DMS53 treated with DMSO at 0.1 percent for 48 hours (cell line): ENCODE measurements around the gene COIL.

Source experiments
- DNase-seq: peaks from one replicate; lab custom pipeline; 2025; ENCODE audit not compliant: unreplicated experiment; lab: John Stamatoyannopoulos, UW

The COIL gene

DNA sequence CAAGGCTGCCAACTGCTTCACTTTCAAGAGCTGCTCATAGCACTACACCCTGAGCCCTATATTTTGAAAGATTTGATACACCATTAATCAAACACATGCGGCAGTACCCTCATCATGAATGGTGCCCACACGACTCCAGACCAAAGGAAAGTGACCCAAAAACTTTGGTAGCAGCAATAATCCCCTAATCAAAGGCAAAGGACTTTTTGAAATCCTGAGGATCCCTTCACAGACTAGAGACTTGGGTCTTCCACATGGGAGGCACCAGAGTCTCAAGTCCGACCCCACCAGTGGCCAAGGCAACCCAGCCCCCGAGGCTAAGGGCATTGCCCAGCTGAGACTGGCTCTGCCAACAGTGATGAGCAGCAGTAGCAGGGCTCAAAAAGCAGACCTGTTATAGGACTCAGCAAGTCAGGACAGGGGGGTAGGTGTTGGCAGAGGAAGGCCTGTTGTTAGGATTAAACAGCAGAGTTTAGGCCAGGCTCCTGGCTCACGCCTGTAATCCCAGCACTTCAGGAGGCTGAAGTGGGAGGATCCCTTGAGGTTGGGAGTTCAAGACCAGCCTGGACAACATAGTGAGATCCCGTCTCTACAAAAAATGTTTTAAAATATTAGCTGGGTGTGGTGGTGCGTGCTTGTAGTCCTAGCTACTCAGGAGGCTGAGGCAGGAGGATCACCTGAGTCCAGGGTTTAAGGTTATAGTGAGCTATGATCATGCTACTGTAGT is 50.2 kb downstream of the COIL start:
- DNase-seq: no peak

DNA sequence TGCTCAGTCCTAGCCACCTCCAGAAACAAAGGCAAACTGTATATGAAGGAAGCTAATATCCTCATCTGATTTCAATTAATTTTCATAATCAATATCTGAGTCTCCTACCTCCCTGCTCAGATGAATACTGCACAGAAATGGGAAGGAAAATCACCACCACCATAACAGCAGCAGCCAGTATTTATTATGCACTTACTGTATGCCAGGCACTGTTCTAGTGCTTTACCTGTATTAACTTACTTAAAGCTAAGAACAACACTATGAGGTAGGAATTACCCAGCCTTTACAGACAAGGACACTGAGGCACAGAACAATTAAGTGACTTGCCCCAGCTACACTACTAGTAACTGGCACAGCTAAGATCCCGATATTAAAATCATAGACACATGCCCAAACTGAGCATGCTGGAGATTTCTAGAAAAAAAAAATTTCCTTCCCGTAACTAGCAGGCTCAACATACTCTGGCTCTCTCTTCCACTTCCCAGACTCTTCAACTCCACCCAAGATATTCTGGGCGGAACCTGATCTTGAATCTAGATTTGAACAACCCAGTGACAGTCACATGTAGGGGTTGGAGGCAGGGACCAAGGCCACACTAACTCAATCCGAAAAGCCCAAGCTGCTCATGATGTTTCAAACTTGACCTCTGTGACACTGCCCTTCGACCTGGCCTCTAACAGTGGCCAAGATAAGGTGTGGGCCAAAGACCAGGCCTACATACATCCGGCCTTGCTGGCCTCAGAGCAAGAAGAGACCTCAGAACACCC is 50.9 kb downstream of the COIL start:
- no peak for DNase-seq

DNA sequence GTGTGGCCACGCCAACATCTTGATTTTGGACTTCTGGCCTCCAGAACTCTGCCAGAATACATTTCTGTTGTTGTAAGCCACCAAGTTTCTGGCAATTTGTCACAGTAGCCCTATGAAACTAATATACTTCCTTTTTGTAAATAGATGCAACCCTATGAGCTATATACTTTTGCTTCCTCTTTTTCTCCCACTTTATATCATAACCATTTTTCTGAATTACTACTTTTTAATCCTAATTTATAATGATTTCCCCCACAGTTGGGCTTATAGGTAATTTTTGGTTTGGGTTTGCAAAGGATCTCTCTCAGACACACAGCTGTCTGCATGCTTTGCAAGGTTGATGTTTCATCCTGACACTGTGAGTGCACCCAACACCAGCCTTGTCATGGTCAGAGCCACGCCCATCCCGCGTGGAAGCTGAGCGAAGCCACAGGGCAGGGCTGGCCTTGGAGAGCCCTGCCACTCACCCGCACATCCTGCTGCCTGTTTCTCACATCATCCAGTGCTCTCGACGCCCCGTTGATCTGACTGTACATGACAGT is 52.8 kb downstream of the COIL start:
- DNase-seq: no peak

DNA sequence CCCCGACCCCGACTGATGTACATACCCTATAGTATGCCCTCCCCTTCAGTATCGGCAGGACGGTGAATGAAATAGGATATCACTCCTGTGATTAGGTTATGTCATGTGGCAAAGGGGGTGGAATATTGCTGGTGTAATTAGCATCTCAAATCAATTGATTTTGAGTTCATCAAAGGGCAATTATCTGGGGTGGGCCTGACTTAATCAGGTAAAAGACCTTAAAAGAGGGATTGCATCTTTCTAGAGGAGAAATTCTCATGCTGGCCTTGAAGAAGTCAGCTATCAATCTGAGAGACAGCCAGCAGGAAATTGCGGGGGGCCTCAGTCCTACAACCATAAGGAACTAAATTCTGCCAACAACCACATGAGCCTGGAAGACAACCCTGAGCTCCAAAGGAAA is 57.3 kb downstream of the COIL start:
- DNase-seq: no peak

DNA sequence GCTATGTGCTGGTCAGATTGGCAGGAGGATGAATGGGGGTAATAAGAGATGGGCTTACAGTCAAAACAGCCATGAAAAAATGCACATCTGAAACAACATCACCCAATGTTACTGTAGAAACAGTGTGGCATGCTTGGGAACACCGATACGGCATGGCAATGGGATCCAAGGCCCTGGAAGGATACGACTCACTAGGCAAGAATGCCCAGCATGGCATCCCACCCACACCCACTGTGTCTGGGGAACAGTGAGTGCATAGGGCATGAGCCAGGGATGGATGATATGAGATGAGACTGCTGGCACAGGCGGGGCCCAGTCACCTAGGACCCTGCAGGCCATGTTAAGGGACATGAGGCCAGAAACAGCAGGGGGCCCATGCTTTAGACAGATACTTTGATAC is 58.5 kb downstream of the COIL start:
- no peak for DNase-seq

DNA sequence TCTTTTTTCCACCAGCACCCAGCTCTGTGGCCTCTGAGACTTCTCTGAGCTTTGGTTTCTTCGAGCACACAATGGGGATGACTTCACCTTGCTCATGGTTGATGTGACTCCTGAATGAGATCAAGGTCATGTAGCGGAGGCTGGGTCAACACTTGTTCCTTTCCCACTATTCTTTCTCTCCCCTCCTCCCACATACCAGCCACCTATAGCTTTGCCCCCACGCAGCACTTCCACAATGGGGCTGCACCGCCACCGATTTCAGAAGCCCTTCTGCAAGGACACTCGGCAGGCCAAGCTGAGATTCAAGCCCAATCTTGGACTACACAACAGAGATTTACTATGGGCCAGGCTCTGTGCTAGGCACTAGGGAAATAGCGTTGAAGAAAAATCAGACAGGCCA is 61.4 kb downstream of the COIL start:
- no peak for DNase-seq

DNA sequence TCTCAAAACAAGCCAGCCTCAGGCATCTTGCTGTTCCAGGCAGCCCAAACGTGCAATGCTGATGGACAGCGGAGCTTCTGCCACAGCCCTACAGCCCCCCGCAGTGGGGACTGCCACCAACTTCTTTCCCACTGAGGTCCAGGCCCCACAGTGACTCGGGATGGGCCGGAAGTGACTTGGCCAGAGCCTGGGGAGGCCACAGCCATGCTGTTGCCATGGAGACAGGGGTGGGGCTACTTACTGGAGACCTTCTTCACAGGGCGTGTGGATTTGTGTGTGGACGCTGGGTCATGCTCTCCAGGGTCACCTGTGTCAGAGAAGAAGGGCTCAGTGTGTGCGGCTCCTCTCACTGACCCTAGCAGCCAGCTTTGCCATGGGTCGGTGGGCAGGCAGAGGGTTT is 62.0 kb downstream of the COIL start:
- no peak for DNase-seq

DNA sequence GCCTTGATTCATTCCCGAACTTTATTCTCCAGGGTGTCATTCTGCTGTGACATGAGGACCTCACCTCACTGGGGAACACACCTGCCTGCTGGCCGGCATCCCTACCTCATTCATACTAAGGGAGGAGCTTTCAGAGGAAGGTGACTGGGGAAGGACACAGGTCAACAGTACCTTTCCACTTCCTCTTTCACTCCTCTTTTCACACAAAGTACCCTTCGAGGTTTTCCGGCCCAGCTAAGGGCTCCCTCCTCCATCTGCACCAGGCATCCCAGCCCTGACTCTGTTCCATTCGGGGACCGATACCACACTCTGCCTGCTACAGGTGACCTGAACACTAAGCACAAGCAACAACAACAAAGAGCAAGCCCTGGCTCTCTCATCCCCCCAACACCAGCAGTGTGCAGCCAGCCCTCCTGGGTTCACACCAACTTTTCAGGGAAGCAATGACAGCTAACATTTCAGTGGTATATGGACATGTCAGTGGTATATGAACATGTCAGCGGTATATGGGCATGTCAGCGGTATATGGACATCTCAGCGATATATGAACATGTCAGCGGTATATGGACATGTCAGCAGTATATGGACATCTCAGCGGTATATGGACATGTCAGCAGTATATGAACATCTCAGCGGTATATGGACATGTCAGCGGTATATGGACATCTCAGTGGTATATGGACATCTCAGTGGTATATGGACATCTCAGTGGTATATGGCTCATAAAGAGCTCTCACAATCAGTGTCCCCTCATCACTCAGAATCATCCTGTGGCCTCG is 63.0 kb downstream of the COIL start:
- no peak for DNase-seq

DNA sequence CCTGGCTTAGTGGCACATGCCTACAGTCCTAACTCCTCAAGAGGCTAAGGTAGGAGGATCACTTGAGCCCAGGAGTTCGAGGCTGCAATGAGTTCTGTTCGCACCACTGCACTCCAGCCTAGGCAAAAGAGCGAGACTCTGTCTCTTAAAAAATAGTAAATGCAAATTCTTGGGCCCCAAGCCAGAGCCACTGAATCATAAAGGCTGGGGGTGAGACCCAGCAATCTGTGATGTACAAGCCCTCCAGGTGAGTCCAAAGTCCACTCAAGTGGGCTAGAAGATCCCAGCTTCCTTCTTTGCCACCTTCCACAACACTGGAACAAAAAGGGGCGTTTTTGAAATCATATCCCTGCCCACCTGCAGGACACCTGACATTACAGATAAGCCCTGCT is 63.9 kb downstream of the COIL start:
- no peak for DNase-seq

DNA sequence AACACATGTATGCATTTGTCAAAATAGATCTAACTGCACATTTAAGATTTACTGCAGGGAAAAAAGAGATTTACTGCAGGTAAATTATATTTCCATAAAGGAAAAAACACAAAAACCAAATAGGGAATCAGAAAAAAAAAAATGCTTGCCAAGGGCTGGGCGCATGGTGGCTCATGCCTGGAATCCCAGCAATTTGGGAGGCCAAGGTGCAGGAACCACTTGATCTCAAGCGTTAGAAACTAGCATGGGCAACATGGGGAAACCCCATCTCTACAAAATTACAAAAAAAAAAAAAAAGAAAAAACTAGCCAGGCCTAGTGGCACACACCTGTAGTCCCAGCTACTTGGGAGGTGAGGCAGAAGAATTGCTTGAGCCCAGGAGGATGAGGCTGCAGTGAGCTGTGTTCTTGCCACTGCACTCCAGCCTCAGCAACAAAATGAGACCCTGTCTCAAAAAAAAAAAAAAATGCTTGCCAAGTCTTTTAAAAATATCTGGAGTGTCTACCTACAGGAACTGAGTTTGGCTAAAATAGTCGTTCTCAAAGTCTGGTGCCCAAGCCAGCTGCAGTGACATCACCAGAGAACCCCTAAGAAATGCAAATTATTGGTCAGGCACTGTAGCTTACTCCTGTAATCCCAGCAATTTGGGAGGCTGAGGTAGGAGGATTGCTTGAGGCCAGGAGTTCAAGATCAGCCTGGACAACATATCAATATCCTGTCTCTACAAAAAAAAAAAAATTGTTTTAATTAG is 64.5 kb downstream of the COIL start:
- DNase-seq: no peak

DNA sequence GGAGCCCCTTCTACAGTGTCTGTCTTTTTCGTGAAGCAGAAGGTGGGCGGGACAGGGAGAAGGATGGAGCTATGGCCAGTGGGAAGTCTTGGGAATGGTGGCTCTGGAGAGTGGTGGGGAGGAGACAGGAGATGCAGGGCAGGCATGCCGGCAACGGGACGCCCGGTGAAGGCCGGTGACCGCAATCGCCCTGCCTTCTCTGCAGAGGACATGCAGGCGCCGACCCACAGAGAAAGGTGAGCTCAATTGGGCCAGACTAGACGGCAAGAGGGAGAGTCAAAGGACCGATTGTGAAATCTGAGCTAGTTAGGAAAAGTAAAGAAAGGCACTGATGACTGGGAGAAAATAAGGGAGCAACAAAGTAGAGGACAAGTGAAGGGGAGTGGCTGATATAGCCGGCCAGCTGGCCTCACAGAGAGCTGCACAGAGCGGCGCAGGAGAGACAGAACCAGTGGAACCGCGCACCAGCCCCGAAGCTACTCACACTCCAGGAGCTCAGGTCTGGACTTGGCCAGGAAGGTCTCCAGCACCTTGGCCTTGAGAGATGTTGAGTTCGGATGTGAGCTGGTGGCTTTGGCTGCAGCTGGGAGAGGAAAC is 65.9 kb downstream of the COIL start:
- DNase-seq: no peak

DNA sequence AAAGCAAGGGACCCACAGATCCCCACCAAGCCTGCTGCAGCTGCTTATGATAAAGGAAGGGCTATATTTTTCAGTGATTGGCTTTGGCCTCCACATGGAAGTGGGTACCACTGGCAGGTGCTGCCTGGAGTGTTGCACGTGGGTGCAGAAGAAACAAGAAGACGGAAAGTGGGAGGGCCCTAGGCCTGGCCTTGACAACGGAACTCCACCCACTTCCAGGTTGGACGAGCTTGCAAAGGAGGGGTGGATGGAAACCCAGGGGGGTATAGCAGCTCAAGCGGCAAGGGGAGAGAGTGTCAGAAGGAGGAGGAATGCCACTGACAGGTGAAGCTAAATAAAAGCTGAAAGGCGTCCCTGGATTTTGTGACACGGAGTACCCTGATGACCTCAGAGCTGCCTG is 67.3 kb downstream of the COIL start:
- DNase-seq: no peak

DNA sequence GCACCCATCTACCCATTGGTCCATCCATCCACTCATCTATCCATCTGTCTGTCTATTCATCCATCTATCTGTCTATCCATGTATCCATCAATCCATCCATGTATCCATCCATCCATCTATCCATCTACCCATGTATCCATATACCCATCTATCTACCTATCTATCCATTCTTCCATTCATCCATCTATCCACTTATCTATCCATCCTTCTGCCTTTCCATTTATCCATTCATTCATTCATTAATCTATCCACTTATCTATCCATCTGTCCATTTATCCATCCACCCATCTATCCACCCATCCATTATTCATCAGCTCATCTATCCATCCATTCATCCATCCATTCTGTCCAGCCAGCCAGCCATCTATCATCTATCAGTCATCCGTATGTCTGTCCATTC is 68.5 kb downstream of the COIL start:
- DNase-seq: no peak

DNA sequence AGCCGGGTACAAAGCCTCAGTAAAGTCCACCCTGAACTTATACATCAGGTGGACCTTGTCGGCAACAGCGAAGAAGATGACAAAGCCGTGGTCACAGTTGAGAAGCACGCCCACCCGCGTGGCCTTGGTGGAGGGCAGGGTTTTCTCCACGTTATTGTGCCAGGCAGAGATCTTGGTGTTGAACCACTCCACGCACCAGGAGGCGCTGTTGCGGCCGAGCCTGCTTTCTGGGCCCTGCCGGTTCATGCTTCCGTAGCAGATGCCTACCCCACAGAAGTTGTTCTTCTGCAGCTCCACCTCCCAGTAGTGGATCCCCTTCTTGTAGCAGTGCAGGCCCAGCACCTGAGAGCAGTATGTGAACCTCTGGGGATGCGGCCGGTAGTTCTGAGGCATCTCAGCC is 69.1 kb downstream of the COIL start:
- no peak for DNase-seq

DNA sequence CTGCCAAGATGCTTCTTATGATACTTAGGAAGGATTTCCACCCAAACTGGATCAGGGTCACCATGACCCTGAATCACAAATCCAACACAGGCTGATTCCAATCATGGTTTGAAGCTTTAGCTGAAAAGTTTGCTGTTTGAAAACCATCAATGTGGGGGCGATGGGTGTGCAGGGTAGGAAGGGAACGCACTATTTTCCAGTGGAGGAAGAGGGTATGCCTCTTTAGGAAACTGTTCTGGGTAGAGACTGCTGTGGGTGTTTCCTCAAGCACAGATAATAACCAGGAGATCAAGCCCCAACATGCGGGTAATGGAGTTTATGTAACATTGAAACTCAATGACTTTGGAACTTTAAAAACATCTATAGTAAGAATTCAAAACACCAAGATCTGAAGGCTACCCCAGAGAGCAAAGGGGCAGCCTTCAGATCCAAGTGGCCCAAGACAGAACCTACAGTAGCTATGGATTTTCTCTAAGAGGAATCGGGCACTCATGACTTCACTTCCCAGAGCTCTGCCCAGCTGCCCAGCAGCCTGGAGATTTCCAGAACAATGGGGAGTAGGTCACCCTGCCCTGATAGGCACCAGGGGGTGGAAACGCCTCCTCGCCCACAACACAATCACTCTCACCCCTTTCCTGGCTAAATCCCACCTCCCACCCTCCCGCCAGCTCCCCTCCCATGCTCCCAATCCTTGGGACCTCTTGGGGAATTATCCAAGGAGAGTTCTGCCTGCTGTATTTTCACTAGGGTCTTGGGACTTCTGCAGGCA is 69.8 kb downstream of the COIL start:
- DNase-seq: no peak

DNA sequence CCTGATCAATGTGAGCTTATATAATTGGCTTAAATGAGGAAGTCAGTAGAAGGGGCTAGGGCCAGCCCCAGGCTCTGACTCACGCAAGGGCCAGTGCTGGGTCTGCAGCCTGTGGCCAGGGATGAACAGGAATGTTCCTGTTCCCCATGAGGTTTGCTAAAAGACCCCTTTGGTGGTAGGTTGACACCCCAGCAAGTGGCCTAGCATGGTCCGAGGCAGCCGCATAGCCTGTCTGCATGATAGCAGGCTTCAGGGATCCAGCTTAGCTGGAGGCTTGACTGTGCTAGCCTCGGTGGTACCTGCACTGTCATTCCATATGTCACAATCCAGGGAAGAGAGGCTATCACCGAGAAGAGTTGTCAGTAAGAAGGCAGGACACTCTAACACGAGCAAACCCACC is 70.5 kb downstream of the COIL start:
- DNase-seq: no peak
